ENCODE measurements around the gene PHF21A.

DNA sequence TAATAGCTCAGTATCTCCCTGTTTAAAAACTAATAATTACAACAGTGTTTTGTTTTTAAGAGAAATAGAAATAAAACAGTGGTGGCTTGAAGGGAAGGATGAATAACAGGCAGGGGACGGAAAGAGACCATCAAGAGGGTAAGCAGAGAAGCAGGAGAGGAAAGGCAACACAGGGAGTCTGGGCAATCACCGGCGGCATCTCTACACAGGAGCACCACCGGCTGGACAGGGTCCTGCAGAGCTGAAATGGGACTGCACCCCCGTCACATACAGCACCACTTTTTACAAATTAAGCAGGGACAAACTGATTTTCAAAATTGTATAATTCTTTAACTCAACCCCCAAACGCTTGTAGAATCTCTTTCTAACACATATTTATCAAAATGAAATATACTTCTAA is 18.4 kb downstream of the PHF21A start:
- TF ChIP-seq, protein P1, sequence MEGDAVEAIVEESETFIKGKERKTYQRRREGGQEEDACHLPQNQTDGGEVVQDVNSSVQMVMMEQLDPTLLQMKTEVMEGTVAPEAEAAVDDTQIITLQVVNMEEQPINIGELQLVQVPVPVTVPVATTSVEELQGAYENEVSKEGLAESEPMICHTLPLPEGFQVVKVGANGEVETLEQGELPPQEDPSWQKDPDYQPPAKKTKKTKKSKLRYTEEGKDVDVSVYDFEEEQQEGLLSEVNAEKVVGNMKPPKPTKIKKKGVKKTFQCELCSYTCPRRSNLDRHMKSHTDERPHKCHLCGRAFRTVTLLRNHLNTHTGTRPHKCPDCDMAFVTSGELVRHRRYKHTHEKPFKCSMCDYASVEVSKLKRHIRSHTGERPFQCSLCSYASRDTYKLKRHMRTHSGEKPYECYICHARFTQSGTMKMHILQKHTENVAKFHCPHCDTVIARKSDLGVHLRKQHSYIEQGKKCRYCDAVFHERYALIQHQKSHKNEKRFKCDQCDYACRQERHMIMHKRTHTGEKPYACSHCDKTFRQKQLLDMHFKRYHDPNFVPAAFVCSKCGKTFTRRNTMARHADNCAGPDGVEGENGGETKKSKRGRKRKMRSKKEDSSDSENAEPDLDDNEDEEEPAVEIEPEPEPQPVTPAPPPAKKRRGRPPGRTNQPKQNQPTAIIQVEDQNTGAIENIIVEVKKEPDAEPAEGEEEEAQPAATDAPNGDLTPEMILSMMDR (optimal IDR thresholded peaks at IDR 0.05 in 1 of 3, IDR thresholded peaks at IDR 0.05 in 1 of 3, conservative IDR thresholded peaks at IDR 0.05 in 1 of 3; ENCODE audit: extremely low read depth in 1 of 3, insufficient read depth in 2 of 3, low read length in 3 of 3): no peak
- TF ChIP-seq EZH2 (IDR thresholded peaks at IDR 0.05; ENCODE audit: low read length): no peak

Measured in keratinocyte (primary cell).